ENCODE measurements around the gene RNF20. TPM values are rescaled to one million over a fixed set of nuclear protein-coding genes. Genes with fewer than 3 reads are reported as not detected.

Gene RNF20, protein sequence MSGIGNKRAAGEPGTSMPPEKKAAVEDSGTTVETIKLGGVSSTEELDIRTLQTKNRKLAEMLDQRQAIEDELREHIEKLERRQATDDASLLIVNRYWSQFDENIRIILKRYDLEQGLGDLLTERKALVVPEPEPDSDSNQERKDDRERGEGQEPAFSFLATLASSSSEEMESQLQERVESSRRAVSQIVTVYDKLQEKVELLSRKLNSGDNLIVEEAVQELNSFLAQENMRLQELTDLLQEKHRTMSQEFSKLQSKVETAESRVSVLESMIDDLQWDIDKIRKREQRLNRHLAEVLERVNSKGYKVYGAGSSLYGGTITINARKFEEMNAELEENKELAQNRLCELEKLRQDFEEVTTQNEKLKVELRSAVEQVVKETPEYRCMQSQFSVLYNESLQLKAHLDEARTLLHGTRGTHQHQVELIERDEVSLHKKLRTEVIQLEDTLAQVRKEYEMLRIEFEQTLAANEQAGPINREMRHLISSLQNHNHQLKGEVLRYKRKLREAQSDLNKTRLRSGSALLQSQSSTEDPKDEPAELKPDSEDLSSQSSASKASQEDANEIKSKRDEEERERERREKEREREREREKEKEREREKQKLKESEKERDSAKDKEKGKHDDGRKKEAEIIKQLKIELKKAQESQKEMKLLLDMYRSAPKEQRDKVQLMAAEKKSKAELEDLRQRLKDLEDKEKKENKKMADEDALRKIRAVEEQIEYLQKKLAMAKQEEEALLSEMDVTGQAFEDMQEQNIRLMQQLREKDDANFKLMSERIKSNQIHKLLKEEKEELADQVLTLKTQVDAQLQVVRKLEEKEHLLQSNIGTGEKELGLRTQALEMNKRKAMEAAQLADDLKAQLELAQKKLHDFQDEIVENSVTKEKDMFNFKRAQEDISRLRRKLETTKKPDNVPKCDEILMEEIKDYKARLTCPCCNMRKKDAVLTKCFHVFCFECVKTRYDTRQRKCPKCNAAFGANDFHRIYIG
- 42.6 to 68.6 TPM (median 47.4 TPM) in 3 replicates for total RNA-seq
- long read RNA-seq, transcript RNF20-202 (20 exons, 3,940 nt), result major isoform, 68 of 82 reads
- long read RNA-seq, partial matches to known transcripts, result 4 of 82 reads
- long read RNA-seq, other reads (novel, unspliced or antisense), result 10 of 82 reads

DNA sequence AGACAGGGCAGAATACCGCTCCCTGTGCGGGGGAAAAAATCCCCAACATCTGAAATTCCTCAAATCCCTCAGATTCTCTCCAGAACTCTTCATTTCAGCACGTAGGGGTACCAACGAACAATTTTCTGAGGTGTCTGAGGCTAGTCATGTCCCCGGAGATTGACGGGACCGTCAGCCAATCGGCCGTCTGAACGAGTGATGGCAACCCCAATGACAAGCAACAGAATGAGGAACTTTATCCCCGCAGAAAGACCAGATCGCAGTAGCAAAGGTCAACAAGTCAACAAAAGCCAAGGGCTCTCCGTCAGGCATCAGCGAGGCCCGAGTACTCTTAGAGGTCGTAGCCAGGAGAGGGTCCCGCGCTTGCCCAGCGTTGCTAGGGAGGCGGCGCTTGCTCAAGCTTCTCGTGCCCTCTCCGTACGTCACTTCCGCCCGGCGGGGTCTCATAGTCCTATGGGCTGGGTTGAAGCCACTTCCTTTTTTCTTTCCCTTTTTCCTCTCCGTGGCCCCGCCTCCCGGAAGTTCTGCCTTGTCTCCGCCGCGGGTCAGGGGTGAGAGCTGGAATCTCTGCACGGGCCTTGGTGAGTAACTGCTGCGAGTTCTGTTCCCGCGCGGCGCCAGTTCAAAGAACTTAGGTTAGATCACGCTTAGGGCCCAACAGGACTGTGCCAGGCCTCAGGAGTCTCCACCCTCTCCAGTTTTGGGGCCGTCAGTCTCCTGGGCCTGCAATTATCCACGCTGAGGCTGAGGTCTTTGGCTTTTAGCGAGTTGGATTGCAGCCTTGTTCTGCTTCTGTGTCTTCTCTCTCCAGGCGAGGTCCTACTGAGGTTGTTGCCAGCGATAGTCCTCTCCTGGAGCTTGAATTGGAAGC, at the start of gene RNF20:
RNF20 (plus strand) TSS at position 520 of the 871 bp plus-strand sequence. CDS start 1,571 bp downstream, outside the sequence.
- H3K4me1 Mint-ChIP-seq (ENCODE audit: low read depth), result peaks cover 24% of the 10 kb centered on the region

DNA sequence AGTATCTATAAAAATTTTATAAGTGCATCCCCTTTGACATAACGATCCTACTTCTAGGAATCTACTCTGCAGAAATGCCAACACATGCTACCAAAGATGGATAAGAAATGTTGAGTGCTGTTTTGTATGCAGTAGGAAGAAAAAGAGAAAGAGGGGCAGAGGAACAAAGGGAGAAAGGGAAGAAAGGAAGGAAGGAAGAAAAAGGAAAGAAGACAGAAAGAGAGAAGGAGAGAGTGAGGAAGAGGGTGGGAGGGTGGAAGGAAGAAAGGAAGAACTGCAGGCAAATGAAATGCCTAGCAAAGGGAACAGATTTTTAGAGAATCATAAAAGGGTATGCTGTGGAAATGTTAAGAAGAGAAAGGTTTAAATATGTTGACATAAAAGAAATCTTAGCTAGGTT, 49.6 kb upstream of the RNF20 start:
- Mint-ChIP-seq H3K36me3 (ENCODE audit: low read depth) (no peaks in the 10 kb centered on the region), H3K27ac (ENCODE audit: unreplicated experiment) (no peak overlapping the region), H3K4me1 (ENCODE audit: low read depth) (peaks cover 53% of the 10 kb centered on the region), H3K9me3 (ENCODE audit: low read depth) (no peaks in the 10 kb centered on the region), H3K27me3 (ENCODE audit: low read depth) (no peaks in the 10 kb centered on the region), H3K4me3 (ENCODE audit: unreplicated experiment) (no peak overlapping the region)
- TF ChIP-seq, protein P1, sequence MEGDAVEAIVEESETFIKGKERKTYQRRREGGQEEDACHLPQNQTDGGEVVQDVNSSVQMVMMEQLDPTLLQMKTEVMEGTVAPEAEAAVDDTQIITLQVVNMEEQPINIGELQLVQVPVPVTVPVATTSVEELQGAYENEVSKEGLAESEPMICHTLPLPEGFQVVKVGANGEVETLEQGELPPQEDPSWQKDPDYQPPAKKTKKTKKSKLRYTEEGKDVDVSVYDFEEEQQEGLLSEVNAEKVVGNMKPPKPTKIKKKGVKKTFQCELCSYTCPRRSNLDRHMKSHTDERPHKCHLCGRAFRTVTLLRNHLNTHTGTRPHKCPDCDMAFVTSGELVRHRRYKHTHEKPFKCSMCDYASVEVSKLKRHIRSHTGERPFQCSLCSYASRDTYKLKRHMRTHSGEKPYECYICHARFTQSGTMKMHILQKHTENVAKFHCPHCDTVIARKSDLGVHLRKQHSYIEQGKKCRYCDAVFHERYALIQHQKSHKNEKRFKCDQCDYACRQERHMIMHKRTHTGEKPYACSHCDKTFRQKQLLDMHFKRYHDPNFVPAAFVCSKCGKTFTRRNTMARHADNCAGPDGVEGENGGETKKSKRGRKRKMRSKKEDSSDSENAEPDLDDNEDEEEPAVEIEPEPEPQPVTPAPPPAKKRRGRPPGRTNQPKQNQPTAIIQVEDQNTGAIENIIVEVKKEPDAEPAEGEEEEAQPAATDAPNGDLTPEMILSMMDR (IDR thresholded peaks at IDR 0.05), result no peak
- no peak for DNase-seq (ENCODE audit: low spot score)

More for the DNA sequence above, at the start of gene RNF20:
- peak within 1 kb of the TSS; percentile 97 for H3K27ac Mint-ChIP-seq (ENCODE audit: unreplicated experiment)
- DNase-seq (ENCODE audit: low spot score), result peak; percentile 99
- TF ChIP-seq, protein P1 (IDR thresholded peaks at IDR 0.05), result no peak
- peak within 1 kb of the TSS; percentile 81 for H3K4me3 Mint-ChIP-seq (ENCODE audit: unreplicated experiment)
- peaks cover 5% of the 10 kb centered on the region for H3K36me3 Mint-ChIP-seq (ENCODE audit: low read depth)
- H3K9me3 Mint-ChIP-seq (ENCODE audit: low read depth), result no peaks in the 10 kb centered on the region
- no peaks in the 10 kb centered on the region for H3K27me3 Mint-ChIP-seq (ENCODE audit: low read depth)

DNA sequence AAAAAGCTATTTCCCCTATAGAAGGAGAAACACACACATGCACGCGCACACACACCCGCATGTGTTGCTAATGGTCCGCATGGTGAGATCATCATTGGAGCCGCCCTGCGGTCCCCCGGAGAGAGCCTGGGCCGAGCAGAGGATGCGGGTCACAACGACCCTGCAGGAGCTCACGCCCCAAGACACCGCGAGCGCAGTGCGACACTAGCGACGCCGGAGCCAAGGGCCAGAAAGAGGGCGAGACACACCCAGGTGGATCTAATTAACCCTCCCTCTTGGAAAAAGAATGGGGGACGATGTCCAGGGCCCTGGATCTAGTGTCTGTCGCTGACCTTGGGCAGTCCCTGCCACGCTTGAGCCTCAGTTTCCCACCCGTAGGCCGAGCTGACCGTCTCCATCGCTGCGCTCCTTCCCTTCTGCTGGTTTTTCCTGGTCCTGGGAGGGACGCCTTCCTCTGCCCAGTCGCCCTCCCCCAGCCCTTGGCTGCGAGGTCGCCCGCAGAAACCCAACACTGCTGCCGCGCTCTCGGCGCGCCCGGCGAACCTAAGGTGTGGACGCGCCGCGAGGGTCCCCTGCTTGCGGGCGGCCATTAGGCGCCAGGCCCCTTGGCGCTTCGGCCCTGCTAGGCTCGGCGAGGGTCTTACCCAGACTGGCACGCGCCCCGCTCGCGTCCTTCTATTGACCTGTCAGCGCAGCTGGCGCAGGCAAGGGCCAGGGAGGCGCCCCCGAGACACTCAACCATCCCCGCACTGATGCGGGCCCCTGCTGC, 47.5 kb upstream of the RNF20 start:
- DNase-seq (ENCODE audit: low spot score), result peak; percentile 86
- no peaks in the 10 kb centered on the region for H3K36me3 Mint-ChIP-seq (ENCODE audit: low read depth)
- H3K4me3 Mint-ChIP-seq (ENCODE audit: unreplicated experiment), result peak overlapping the region; percentile 91
- peaks cover 37% of the 10 kb centered on the region for H3K4me1 Mint-ChIP-seq (ENCODE audit: low read depth)
- TF ChIP-seq, protein P1 (IDR thresholded peaks at IDR 0.05), result no peak
- peak overlapping the region; percentile 82 for H3K27ac Mint-ChIP-seq (ENCODE audit: unreplicated experiment)
- H3K27me3 Mint-ChIP-seq (ENCODE audit: low read depth), result no peaks in the 10 kb centered on the region
- peaks cover 2% of the 10 kb centered on the region for H3K9me3 Mint-ChIP-seq (ENCODE audit: low read depth)

DNA sequence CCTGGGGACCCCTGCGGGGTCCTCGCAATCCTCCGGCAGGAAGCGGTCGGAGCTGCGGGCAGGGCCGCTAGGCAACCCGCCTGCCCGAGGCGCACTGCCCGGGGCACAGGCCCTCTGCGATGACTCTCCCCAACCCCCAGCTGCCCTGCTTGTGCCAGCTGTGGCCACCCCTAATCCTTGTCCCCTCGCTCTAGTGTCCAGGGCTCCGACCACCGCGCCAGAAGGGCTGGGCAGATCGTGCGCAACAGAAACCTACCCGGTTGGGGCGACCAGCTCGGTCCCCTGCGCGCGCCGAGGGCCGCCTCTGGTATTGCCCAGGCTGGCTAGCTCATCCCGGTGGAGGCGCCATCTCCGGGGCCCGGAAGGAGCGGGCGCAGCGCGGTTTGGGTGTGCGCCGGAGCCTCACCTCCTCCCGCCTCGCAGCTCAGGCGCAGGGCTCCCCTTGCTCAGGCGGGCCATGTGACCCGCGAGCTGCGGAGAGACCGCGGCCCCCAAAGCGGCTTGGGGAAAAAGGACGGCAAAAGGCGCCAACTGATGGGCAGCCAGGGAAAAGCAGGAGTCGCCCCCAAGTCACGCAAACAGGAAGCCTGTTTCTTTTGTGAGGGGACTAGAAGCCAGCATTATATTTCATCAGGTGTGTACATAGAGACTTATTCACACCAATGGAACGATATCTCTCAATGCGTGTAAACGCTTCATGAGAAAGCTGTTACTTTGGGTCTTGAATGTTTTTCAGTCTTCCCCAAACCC, 46.8 kb upstream of the RNF20 start:
- Mint-ChIP-seq H3K4me1 (ENCODE audit: low read depth) (peaks cover 30% of the 10 kb centered on the region), H3K27me3 (ENCODE audit: low read depth) (no peaks in the 10 kb centered on the region), H3K4me3 (ENCODE audit: unreplicated experiment) (peak overlapping the region; percentile 91), H3K9me3 (ENCODE audit: low read depth) (peaks cover 6% of the 10 kb centered on the region), H3K36me3 (ENCODE audit: low read depth) (no peaks in the 10 kb centered on the region), H3K27ac (ENCODE audit: unreplicated experiment) (peak overlapping the region; percentile 93)
- DNase-seq (ENCODE audit: low spot score), result peak; percentile 93
- TF ChIP-seq, protein P1 (IDR thresholded peaks at IDR 0.05), result peak; percentile 72

Measured in chondrocyte (in vitro differentiated cells).